PC-9 (cell line): Measurements from ENCODE around the gene BCL2L14. TPM values are rescaled to one million over a fixed set of nuclear protein-coding genes. Genes with fewer than 3 reads are reported as not detected.

Experiments used
- BruUV-seq: library from RNA; stranded (reverse); fragments of 400-500 nt; replicated peaks from 2 replicates; lab custom pipeline; 2021; lab: Mats Ljungman, UMichigan
- CTCF ChIA-PET: fragments of 300-600 bp; sonication (Branson Sonifier 250); formaldehyde crosslinking; loops from one replicate; lab custom pipeline; 2022; ENCODE audit warnings: antibody characterized with exemption; lab: Charles Lee
- POLR2A ChIA-PET: fragments of 300-600 bp; sonication (Branson Sonifier 250); formaldehyde crosslinking; loops from one replicate; lab custom pipeline; 2022; ENCODE audit warnings: antibody characterized with exemption; ENCODE audit not compliant: unreplicated experiment; lab: Charles Lee
- DNase-seq, 2 experiments: peaks; one replicate each; pipeline versions ENCODE4 v3.0.0 to v3.0.0-alpha.2; 2015 to 2022; ENCODE audit warnings: mixed read lengths in 1 of 2
- H2AFZ ChIP-seq: fragments of 200-600 bp; sonication (generic); 2 replicates; pipeline ENCODE4 v1.8.1; 2017; ENCODE audit warnings: antibody characterized with exemption
- H3F3A ChIP-seq: fragments of 200-600 bp; sonication (generic); 2 replicates; pipeline ENCODE4 v1.8.1; 2017; ENCODE audit warnings: antibody characterized with exemption, mild to moderate bottlenecking, low read depth; ENCODE audit not compliant: insufficient read depth
- H3K27ac ChIP-seq: fragments of 200-600 bp; sonication (generic); 2 replicates; pipeline ENCODE4 v1.6.1; 2016; ENCODE audit warnings: mixed run types
- H3K27me3 ChIP-seq: fragments of 200-600 bp; sonication (generic); 2 replicates; pipeline ENCODE4 v1.6.1; 2016; ENCODE audit warnings: low read depth, mixed run types; ENCODE audit not compliant: insufficient read depth
- H3K36me3 ChIP-seq: fragments of 200-600 bp; sonication (generic); 2 replicates; pipeline ENCODE4 v1.6.1; 2016; ENCODE audit warnings: low read depth, mixed run types
- H3K4me1 ChIP-seq: fragments of 200-600 bp; sonication (generic); replicated peaks from 2 replicates; pipeline ENCODE4 v1.6.1; 2016; ENCODE audit warnings: mixed run types; ENCODE audit not compliant: insufficient read depth
- H3K4me2 ChIP-seq: fragments of 200-600 bp; sonication (generic); 2 replicates; pipeline ENCODE4 v1.6.1; 2017; ENCODE audit warnings: mixed run types
- H3K4me3 ChIP-seq: fragments of 200-600 bp; sonication (generic); 2 replicates; pipeline ENCODE4 v1.6.1; 2016; ENCODE audit warnings: mixed run types
- H3K79me2 ChIP-seq: fragments of 200-600 bp; sonication (generic); 2 replicates; pipeline ENCODE4 v1.6.1; 2017; ENCODE audit warnings: low read depth, mixed run types
- H3K9me2 ChIP-seq: fragments of 200-600 bp; sonication (generic); 2 replicates; pipeline ENCODE4 v1.8.1; 2017; ENCODE audit warnings: mild to moderate bottlenecking; ENCODE audit not compliant: insufficient read depth
- H3K9me3 ChIP-seq: fragments of 200-600 bp; sonication (generic); 2 replicates; pipeline ENCODE4 v1.8.1; 2016; ENCODE audit warnings: low read depth; ENCODE audit not compliant: insufficient read depth
- H4K20me1 ChIP-seq: fragments of 200-600 bp; sonication (generic); 2 replicates; pipeline ENCODE4 v1.8.1; 2017; ENCODE audit not compliant: insufficient read depth
- EZH2 ChIP-seq: fragments of 200-600 bp; sonication (generic); IDR thresholded peaks from 2 replicates; pipeline ENCODE4 v1.8.0; 2017; ENCODE audit warnings: antibody characterized with exemption, low read depth
- intact Hi-C: fragments of 100-400 bp; cut with micrococcal nuclease; formaldehyde crosslinking; loops from one replicate; pipeline ENCODE4 v1.10.0; 2022; ENCODE audit not compliant: unreplicated experiment
- total RNA-seq: library from RNA; stranded (reverse); gene quantifications from 2 replicates; pipeline ENCODE4 v1.2.3, GENCODE V29; 2021
- TF ChIP-seq, protein P1 (sequence below): fragments of 200-600 bp; sonication (generic); conservative IDR thresholded peaks from 2 replicates; pipeline ENCODE4 v1.6.1; 2017; ENCODE audit warnings: mixed run types, antibody characterized with exemption, mild to moderate bottlenecking, moderate library complexity

BCL2L14 gene
- total RNA-seq, 1 experiment from 2014 or later: 6.0 TPM

DNA sequence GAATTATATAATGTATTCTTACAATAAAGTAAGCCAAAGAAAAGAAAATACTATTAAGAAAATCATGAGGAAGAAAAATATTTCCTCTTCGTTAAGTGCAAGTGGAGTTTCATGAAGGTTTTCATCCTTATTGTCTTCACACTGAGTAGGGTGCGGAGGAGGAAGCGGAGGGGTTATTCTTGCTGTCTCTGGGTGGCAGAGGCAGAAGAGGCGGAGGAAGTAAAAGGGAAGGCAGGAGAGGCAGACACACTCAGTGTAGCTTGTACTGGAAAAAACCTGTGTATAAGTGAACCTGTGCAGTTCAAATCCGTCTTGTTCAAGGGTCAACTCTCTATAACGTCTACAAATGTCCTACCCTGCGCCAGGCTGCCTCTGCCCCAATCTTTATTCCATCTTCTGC, 22.0 kb upstream of the BCL2L14 start:
- Histone ChIP-seq H3K9me2 (no peaks in the 10 kb centered on the region), H3K9me3 (no peaks in the 10 kb centered on the region), H4K20me1 (no peaks in the 10 kb centered on the region), H2AFZ (no peak overlapping the region), H3K4me2 (no peak overlapping the region), H3K4me3 (no peak overlapping the region), H3F3A (no peaks in the 10 kb centered on the region), H3K4me1 (no peaks in the 10 kb centered on the region), H3K27me3 (no peaks in the 10 kb centered on the region), H3K36me3 (no peaks in the 10 kb centered on the region), H3K27ac (no peak overlapping the region), H3K79me2 (no peaks in the 10 kb centered on the region)
- DNase-seq: no peak
- ChIA-PET POLR2A (no interaction called here), CTCF (no interaction called here)
- TF ChIP-seq EZH2: no peak
- TF ChIP-seq, protein P1, sequence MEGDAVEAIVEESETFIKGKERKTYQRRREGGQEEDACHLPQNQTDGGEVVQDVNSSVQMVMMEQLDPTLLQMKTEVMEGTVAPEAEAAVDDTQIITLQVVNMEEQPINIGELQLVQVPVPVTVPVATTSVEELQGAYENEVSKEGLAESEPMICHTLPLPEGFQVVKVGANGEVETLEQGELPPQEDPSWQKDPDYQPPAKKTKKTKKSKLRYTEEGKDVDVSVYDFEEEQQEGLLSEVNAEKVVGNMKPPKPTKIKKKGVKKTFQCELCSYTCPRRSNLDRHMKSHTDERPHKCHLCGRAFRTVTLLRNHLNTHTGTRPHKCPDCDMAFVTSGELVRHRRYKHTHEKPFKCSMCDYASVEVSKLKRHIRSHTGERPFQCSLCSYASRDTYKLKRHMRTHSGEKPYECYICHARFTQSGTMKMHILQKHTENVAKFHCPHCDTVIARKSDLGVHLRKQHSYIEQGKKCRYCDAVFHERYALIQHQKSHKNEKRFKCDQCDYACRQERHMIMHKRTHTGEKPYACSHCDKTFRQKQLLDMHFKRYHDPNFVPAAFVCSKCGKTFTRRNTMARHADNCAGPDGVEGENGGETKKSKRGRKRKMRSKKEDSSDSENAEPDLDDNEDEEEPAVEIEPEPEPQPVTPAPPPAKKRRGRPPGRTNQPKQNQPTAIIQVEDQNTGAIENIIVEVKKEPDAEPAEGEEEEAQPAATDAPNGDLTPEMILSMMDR: no peak
- BruUV-seq: no TSS peak
- intact Hi-C loops: no loop called here

DNA sequence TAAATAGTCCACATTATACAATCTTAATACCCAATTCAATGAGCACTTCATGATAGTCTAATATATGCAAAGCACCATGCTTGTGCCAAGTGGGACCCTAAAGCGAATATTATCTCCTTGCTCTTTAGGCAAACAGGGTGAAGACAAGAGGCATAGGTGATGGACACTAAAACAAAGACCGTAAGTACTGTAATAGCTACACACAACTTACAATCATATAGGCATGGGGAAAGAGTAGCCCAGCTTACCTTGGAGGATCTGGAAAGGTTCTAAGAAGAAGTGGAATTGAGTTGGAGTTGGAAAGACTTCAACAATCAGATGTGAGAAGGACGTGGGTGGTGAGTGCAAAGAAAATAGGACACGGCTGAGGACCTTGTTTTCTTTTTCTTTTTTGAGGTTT, 19.1 kb upstream of the BCL2L14 start:
- H3K4me1 ChIP-seq: peaks cover 3% of the 10 kb centered on the region
- H3K27ac ChIP-seq: no peak overlapping the region
- H3K79me2 ChIP-seq: no peaks in the 10 kb centered on the region
- ChIA-PET POLR2A (no interaction called here), CTCF (no interaction called here)
- DNase-seq: no peak
- no peak for TF ChIP-seq EZH2
- TF ChIP-seq, protein P1: no peak
- no peak overlapping the region for H3K4me3 ChIP-seq
- H3K36me3 ChIP-seq: no peaks in the 10 kb centered on the region
- no TSS peak for BruUV-seq
- no peaks in the 10 kb centered on the region for H3K27me3 ChIP-seq
- H3K9me2 ChIP-seq: no peaks in the 10 kb centered on the region
- no peaks in the 10 kb centered on the region for H3K9me3 ChIP-seq
- no peak overlapping the region for H3K4me2 ChIP-seq
- intact Hi-C loops: no loop called here
- no peak overlapping the region for H2AFZ ChIP-seq
- no peaks in the 10 kb centered on the region for H3F3A ChIP-seq
- no peaks in the 10 kb centered on the region for H4K20me1 ChIP-seq

DNA sequence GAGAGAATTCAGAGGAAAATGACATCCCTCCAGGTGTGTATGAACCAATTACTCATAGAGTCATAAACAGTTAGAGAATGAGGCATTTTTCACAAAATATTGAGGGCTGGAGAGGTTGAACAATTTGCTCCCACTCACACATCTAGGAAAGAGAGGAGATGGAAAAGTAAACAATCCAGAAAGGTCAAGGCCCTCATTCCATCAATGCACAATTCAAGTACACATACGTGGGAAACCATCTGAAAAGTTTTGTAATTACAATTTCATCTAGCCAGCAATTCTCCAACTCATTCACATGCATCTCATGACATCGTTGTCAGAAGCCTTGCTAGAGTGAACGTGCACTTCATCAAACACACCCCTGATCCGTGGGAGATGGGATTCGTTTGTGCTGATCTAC, 15.7 kb upstream of the BCL2L14 start:
- Histone ChIP-seq H3K4me3 (no peak overlapping the region), H3K4me1 (peaks cover 11% of the 10 kb centered on the region), H3K79me2 (no peaks in the 10 kb centered on the region), H3K9me3 (no peaks in the 10 kb centered on the region), H3K27ac (no peak overlapping the region), H3K36me3 (no peaks in the 10 kb centered on the region), H3F3A (no peaks in the 10 kb centered on the region), H3K27me3 (no peaks in the 10 kb centered on the region), H2AFZ (no peak overlapping the region), H4K20me1 (no peaks in the 10 kb centered on the region), H3K9me2 (no peaks in the 10 kb centered on the region), H3K4me2 (no peak overlapping the region)
- DNase-seq: no peak
- intact Hi-C loops: no loop called here
- no TSS peak for BruUV-seq
- TF ChIP-seq EZH2: no peak
- TF ChIP-seq, protein P1: no peak
- POLR2A ChIA-PET: no interaction called here
- CTCF ChIA-PET: no interaction called here
